ENCODE data around the gene FOXA1. TPM values are rescaled to one million over a fixed set of nuclear protein-coding genes. Genes with fewer than 3 reads are reported as not detected.

FOXA1 gene
- polyA plus RNA-seq, 3 donors from 2014 or later: not detected

GRCh38 chr14:37590428-37591139, 4.5 kb downstream of the FOXA1 start:
- no peak for DNase-seq
- Mint-ChIP-seq H3K9me3 (peaks cover 11 to 72% (median 35%) of the 10 kb centered on the region in 6 donors), H3K27ac (no peak overlapping the region), H3K27me3 (ENCODE audit: low read depth in 3 of 3) (peaks cover 25 to 49% (median 27%) of the 10 kb centered on the region in 3 donors), H3K4me1 (peaks cover 2 to 7% of the 10 kb centered on the region in 2 donors), H3K4me3 (peak overlapping the region in 1 of 5 donors; percentile 21), H3K36me3 (peaks cover 4 to 32% (median 20%) of the 10 kb centered on the region in 3 donors)

GRCh38 chr14:37589715-37590427, 5.2 kb downstream of the FOXA1 start:
- peaks cover 2 to 7% of the 10 kb centered on the region in 2 donors for H3K4me1 Mint-ChIP-seq
- peaks cover 4 to 32% (median 20%) of the 10 kb centered on the region in 3 donors for H3K36me3 Mint-ChIP-seq
- H3K9me3 Mint-ChIP-seq: peaks cover 16 to 77% (median 34%) of the 10 kb centered on the region in 6 donors
- no peak overlapping the region for H3K4me3 Mint-ChIP-seq
- peaks cover 27 to 49% (median 27%) of the 10 kb centered on the region in 3 donors for H3K27me3 Mint-ChIP-seq (ENCODE audit: low read depth in 3 of 3)
- no peak for DNase-seq
- no peak overlapping the region for H3K27ac Mint-ChIP-seq

DNA sequence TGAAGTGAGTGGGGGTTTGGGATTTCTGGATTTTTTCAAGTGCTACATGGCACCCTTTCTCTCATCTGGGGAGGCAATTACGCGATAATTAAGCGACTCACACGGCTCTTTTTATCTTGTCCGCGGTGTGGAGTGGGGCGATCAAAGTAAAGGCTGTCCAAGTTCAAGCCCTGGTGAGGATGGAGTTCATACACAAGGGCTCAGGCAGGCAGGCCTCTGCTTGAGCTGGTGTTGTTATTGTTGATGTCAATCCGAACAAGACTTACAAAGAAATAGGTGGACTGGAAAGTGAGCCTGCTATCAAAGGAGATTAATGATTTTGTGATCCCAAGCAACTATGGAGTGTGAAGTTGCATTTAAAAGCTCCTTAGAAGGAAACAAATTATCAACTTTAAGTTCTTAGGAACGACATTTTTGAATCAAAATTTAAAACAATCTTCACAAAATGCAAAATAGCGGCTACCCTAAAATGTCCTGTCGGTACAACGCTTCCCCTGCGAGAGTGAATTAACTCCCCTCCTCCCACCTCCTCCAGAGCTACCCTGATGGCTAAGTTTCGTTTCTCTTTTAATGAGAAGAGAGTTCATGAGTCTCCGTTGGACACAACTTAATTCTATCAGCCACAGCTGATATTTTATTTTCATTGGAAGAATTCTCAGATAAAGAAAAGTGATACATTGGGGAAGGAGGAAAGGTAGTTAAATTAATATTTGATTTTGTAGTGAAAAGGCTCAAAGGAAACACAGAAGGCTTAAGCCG, 5.9 kb downstream of the FOXA1 start:
- H3K4me3 Mint-ChIP-seq: peak overlapping the region in 1 of 5 donors; percentile 40
- no peak overlapping the region for H3K27ac Mint-ChIP-seq
- H3K36me3 Mint-ChIP-seq: peaks cover 4 to 30% (median 17%) of the 10 kb centered on the region in 3 donors
- H3K27me3 Mint-ChIP-seq (ENCODE audit: low read depth in 3 of 3): peaks cover 25 to 47% (median 25%) of the 10 kb centered on the region in 3 donors
- peaks cover 2 to 4% of the 10 kb centered on the region in 2 donors for H3K4me1 Mint-ChIP-seq
- DNase-seq: no peak
- peaks cover 15 to 74% (median 34%) of the 10 kb centered on the region in 6 donors for H3K9me3 Mint-ChIP-seq

GRCh38 chr14:37588667-37588955, 6.4 kb downstream of the FOXA1 start:
- peaks cover 13 to 69% (median 30%) of the 10 kb centered on the region in 6 donors for H3K9me3 Mint-ChIP-seq
- peak overlapping the region in 1 of 5 donors; percentile 40 for H3K4me3 Mint-ChIP-seq
- peaks cover 22 to 41% (median 23%) of the 10 kb centered on the region in 3 donors for H3K27me3 Mint-ChIP-seq (ENCODE audit: low read depth in 3 of 3)
- DNase-seq: no peak
- no peaks in the 10 kb centered on the region for H3K4me1 Mint-ChIP-seq
- peaks cover 4 to 28% (median 13%) of the 10 kb centered on the region in 3 donors for H3K36me3 Mint-ChIP-seq
- no peak overlapping the region for H3K27ac Mint-ChIP-seq

- Mint-ChIP-seq H3K27me3 (ENCODE audit: low read depth in 3 of 3) (peaks cover 17 to 37% (median 18%) of the 10 kb centered on the region in 3 donors), H3K9me3 (peaks cover 11 to 64% (median 29%) of the 10 kb centered on the region in 6 donors), H3K4me1 (no peaks in the 10 kb centered on the region), H3K4me3 (no peak overlapping the region), H3K27ac (no peak overlapping the region), H3K36me3 (peaks cover 4 to 27% (median 13%) of the 10 kb centered on the region in 3 donors)
- no peak for DNase-seq
Observed at GRCh38 chr14:37587881-37588666, 7.0 kb downstream of the FOXA1 start.

- Mint-ChIP-seq H3K27ac (no peak overlapping the region), H3K4me1 (no peaks in the 10 kb centered on the region), H3K4me3 (no peak overlapping the region), H3K36me3 (peaks cover 4 to 23% (median 13%) of the 10 kb centered on the region in 3 donors), H3K27me3 (ENCODE audit: low read depth in 3 of 3) (peaks cover 16 to 33% (median 18%) of the 10 kb centered on the region in 3 donors), H3K9me3 (peaks cover 11 to 56% (median 28%) of the 10 kb centered on the region in 6 donors)
- no peak for DNase-seq
Observed at GRCh38 chr14:37587131-37587803, 7.8 kb downstream of the FOXA1 start.

GRCh38 chr14:37586797-37587130, 8.3 kb downstream of the FOXA1 start:
- Mint-ChIP-seq H3K36me3 (peaks cover 4 to 23% (median 13%) of the 10 kb centered on the region in 3 donors), H3K4me3 (no peak overlapping the region)
- DNase-seq: no peak

DNA sequence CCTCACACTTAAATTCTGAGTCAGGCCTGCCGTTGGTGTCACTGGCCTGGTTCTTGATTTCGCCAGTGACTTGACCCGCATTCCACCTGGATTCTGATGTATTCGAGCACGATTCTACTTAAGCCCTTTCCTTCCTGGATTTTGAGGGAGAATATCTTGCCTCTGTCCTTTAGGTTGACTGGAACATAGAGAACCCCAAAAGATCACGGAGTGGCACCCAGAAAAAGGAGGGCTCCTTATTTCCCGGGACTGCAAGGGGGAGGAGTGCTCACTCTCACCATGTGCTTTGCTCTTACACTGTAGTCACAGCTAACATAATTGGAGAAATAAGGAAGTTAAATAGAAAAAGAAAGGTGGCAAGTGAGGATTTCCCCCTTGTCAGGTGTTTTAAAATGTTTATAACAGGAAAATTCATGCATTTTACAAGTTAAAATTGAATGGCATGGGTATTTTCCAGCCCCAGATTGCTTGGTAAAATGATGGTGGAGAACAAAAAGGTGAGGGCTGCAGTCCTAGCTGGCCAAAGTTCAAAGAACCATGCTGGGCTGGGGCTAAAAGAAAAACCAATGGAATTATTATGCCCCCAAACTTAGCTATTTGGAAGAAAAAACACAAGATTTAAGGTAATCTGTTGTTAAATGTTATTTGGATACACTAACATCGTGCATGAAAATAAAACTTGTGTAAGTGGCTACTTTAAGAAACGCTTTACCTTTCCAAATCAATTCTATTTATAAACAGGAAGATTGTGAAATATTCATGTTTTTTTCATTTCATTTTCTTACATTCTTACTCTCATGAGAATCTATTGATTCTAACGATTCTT, 8.9 kb downstream of the FOXA1 start:
- Mint-ChIP-seq H3K27ac (no peak overlapping the region), H3K27me3 (ENCODE audit: low read depth in 3 of 3) (peaks cover 15 to 31% (median 16%) of the 10 kb centered on the region in 3 donors), H3K4me1 (no peaks in the 10 kb centered on the region), H3K9me3 (peaks cover 9 to 62% (median 27%) of the 10 kb centered on the region in 6 donors), H3K4me3 (no peak overlapping the region), H3K36me3 (peaks cover 4 to 21% (median 13%) of the 10 kb centered on the region in 3 donors)
- no peak for DNase-seq

More at GRCh38 chr14:37586797-37587130, 8.3 kb downstream of the FOXA1 start:
- Mint-ChIP-seq H3K9me3 (peaks cover 11 to 59% (median 28%) of the 10 kb centered on the region in 6 donors), H3K4me1 (no peaks in the 10 kb centered on the region), H3K27ac (no peak overlapping the region), H3K27me3 (ENCODE audit: low read depth in 3 of 3) (peaks cover 16 to 33% (median 18%) of the 10 kb centered on the region in 3 donors)

DNA sequence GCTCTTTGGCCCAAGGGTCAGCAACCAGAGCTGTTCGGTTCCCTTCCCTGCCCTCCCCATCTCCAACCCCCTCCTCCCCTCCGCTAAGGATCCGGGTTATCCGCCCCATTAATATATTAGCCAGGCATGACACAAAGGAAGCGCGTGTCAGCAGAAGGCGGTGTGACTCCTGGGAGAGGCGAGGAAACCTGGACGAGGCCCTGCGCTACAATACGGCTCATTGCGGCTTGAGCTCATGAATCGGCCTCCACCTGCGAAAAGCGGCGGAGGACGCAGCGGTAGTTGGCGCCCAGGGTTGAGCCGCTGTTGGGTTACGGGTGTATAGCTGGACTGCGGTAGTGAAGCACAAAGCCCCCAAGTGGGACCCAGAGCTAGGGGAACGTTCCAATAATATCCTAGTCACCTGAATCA, 9.9 kb downstream of the FOXA1 start:
- H3K4me1 Mint-ChIP-seq: no peaks in the 10 kb centered on the region
- no peak overlapping the region for H3K4me3 Mint-ChIP-seq
- no peak overlapping the region for H3K27ac Mint-ChIP-seq
- H3K27me3 Mint-ChIP-seq (ENCODE audit: low read depth in 3 of 3): peaks cover 12 to 25% (median 16%) of the 10 kb centered on the region in 3 donors
- H3K9me3 Mint-ChIP-seq: peaks cover 11 to 56% (median 21%) of the 10 kb centered on the region in 6 donors
- peaks cover 4 to 12% (median 4%) of the 10 kb centered on the region in 3 donors for H3K36me3 Mint-ChIP-seq
- DNase-seq: no peak

DNA sequence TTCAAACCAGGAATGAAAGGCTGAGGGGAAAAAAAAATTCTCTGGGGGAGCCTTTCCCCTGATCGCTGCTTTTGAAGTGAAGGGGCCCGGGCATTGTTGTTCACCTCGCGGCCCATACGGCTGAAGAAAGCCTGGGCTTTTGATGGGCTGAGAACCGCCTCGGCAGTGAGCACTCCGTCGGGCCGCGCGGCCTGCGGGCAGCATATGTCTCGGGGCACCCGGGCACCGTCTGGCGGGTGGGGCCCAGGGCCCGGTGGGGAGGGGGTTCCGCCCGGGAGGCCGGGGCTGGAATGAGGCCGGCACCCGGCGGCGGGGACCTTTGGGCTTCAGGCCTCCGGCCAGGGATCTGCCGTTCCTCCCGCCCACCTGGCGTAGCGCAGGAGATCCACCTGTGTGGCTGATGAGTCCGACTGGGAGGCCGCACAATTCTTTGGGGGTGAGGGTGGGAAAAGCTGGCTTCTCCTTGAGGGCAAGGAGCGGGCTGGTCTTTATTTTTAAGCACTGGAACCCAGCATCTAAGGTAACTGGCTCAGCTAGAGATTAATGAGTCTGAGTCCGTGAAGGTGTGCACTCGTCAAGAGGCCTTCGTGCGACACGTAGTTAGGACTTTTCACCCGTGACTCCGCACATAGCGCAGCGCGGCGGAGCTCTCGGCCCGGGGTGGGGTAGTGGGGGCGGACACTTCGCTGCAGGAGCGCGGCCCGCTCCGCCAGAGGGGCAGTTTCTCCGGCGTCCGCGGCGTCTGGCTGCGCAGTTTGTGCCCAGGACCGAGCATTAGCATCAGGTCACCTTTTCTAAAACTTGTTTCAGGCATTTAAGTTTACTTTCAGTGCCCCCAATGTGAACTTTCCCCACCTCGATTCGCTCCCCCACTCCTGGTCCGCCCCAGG, 10.6 kb downstream of the FOXA1 start:
- no peak overlapping the region for H3K4me3 Mint-ChIP-seq
- no peaks in the 10 kb centered on the region for H3K4me1 Mint-ChIP-seq
- no peak for DNase-seq
- peaks cover 12 to 24% (median 15%) of the 10 kb centered on the region in 3 donors for H3K27me3 Mint-ChIP-seq (ENCODE audit: low read depth in 3 of 3)
- H3K27ac Mint-ChIP-seq: no peak overlapping the region
- H3K9me3 Mint-ChIP-seq: peaks cover 12 to 59% (median 22%) of the 10 kb centered on the region in 6 donors
- H3K36me3 Mint-ChIP-seq: peaks cover 3 to 10% (median 4%) of the 10 kb centered on the region in 3 donors

All from immature natural killer cell (primary cell).